Uterus (tissue), 2 donors: ENCODE measurements around the gene EXTL1.

Source experiments
- CTCF ChIP-seq, 4 experiments: fragments of 200-600 bp in 2 of 4; fragments of 450-650 bp in 2 of 4; sonication (generic) in 2 of 4; IDR thresholded peaks; one replicate each; pipeline ENCODE4 v1.5.1; 2016 to 2019; ENCODE audit warnings: antibody characterized with exemption in 4 of 4, mild to moderate bottlenecking in 2 of 4, moderate library complexity in 1 of 4
- POLR2A ChIP-seq, 2 donors: fragments of 450-650 bp; IDR thresholded peaks; one replicate each; pipeline ENCODE4 v1.6.1; 2016; ENCODE audit warnings: antibody characterized with exemption in 2 of 2, mild to moderate bottlenecking in 1 of 2, moderate library complexity in 1 of 2

DNA sequence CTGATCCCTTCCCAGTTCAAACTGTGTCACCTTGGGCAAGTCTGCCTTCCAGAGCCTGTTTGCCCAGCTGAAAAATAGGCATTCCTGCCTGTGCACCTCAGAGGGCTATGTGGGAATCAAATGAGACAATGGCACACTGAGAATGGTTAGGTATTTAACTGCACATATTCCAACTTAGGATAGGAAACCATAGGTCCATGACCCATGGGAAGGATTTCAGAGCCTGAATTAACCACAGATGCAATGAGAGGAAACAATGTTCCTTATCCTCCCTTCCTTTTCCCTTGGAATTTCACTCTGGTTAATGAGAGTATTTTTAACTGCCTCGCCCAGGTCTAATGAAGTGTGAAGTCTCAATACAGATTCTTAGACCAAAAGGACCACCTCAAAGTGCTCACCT, 36.4 kb upstream of the EXTL1 start:
- TF ChIP-seq CTCF (IDR thresholded peaks at IDR 0.05) = no peak
- no peak for TF ChIP-seq POLR2A (IDR thresholded peaks at IDR 0.05)
